Pancreas (tissue), 10 donors: ENCODE data around the gene FGF12. TPM values are rescaled to one million over a fixed set of nuclear protein-coding genes. Genes with fewer than 3 reads are reported as not detected.

Source experiments
- ATAC-seq, 4 donors: fragments of 200-7000 bp; cut with Tn5 transposase; one replicate each; pipeline versions ENCODE4 v1.8.0 to v1.9.1; 2020; ENCODE audit warnings: mild to moderate bottlenecking in 4 of 4, moderate library complexity in 4 of 4
- DNase-seq, 6 donors: peaks; one replicate each; pipeline ENCODE4 v3.0.0-alpha.2; 2020
- FAIRE-seq: peaks from 2 replicates; lab custom pipeline; 2012; peaks lifted over from hg19 to GRCh38; lab: Jason Lieb, UNC
- H3K27ac ChIP-seq, 4 donors: fragments of 200-600 bp; sonication (generic); 1 replicate in 3 of 4; 2 replicates in 1 of 4; pipeline versions ENCODE4 v1.5.0 to v1.8.0; 2020
- H3K27me3 ChIP-seq, 4 donors: fragments of 200-600 bp; one replicate each; pipeline ENCODE4 v1.8.0; 2021
- H3K36me3 ChIP-seq, 3 donors: fragments of 200-600 bp; sonication (generic) in 1 of 3; one replicate each; pipeline versions ENCODE4 v1.5.0 to v1.8.0; 2020 to 2021
- H3K4me1 ChIP-seq, 3 donors: fragments of 200-600 bp; one replicate each; pipeline ENCODE4 v1.8.0; 2021
- H3K4me3 ChIP-seq, 4 donors: fragments of 200-600 bp; sonication (generic) in 2 of 4; one replicate each; pipeline versions ENCODE4 v1.5.0 to v1.8.0; 2020 to 2021
- H3K9me3 ChIP-seq, 4 donors: fragments of 200-600 bp; one replicate each; pipeline ENCODE4 v1.8.0; 2021
- WGBS, 2 donors: extraction: QIAGEN DNeasy Blood & Tissue Kit; methylation state at CpG; one replicate each; pipeline ENCODE4 v1.1.7; 2013; 5-methylcytosine and 5-hydroxymethylcytosine counted together
- intact Hi-C, 3 donors: fragments of 100-400 bp; cut with DNase I; formaldehyde crosslinking; loops; one replicate each; pipeline versions ENCODE4 v1.11.1 to v1.14.2; 2022
- polyA plus RNA-seq, 2 donors: library from polyadenylated mRNA; stranded (reverse); fragments of 200-250 nt; gene quantifications; one replicate each; pipeline ENCODE4 v1.2.3, GENCODE V29; 2013
- total RNA-seq, 6 donors: library from RNA; stranded (reverse); fragmentation: NEBNext Ultra II Directional in 4 of 6; extraction: Animal tissue kit (Norgen Biotek cat#: 25700) in 4 of 6; gene quantifications; one replicate each; pipeline versions ENCODE4 v1.2.1 to v1.2.4, GENCODE V29; 2021 to 2023
- TF ChIP-seq, protein P1 (sequence below), 4 donors: fragments of 200-600 bp; sonication (generic) in 3 of 4; IDR thresholded peaks; one replicate each; pipeline versions ENCODE4 v1.5.0 to v1.8.0; 2021; ENCODE audit warnings: antibody characterized with exemption in 4 of 4
- donor health status: healthy with polysubstance abuse.
- donor health status: DM: no; HTN: no; CAD: no; lungs with moderate emphysema.
- donor health status: DM: no; HTN: no; CAD: no.
- donor health status: control.
- donor health status: control.
- donor health status: Bipolar disorder and iron deficiency.
- donor health status: DM: yes; HTN: yes; CAD: no.
- donor health status: DM: no; HTN: no; CAD: no.
- donor health status: DM: no; HTN: no; CAD: no.
- donor health status: DM: yes; HTN: yes; CAD: no.

The FGF12 gene
- total and polyA plus RNA-seq, 8 donors, result 3.6 to 8.6 (median 6.4) TPM

GRCh38 chr3:192277477-192277876 lies 449.9 kb downstream of the FGF12 start:
- 96 to 99% methylated on average over 9 of the region's 9 CpGs for WGBS, 2 donors
- H3K27ac ChIP-seq, result no peak overlapping the region
- no peak for DNase-seq
- no peak overlapping the region for H3K4me3 ChIP-seq
- H3K9me3 ChIP-seq, result no peaks in the 10 kb centered on the region
- no peak for FAIRE-seq
- H3K36me3 ChIP-seq, result no peaks in the 10 kb centered on the region
- peaks cover 0 to 8% (median 6%) of the 10 kb centered on the region in 3 donors for H3K4me1 ChIP-seq
- no peak for ATAC-seq
- intact Hi-C loops, result no loop called here
- no peaks in the 10 kb centered on the region for H3K27me3 ChIP-seq
- TF ChIP-seq, protein P1, sequence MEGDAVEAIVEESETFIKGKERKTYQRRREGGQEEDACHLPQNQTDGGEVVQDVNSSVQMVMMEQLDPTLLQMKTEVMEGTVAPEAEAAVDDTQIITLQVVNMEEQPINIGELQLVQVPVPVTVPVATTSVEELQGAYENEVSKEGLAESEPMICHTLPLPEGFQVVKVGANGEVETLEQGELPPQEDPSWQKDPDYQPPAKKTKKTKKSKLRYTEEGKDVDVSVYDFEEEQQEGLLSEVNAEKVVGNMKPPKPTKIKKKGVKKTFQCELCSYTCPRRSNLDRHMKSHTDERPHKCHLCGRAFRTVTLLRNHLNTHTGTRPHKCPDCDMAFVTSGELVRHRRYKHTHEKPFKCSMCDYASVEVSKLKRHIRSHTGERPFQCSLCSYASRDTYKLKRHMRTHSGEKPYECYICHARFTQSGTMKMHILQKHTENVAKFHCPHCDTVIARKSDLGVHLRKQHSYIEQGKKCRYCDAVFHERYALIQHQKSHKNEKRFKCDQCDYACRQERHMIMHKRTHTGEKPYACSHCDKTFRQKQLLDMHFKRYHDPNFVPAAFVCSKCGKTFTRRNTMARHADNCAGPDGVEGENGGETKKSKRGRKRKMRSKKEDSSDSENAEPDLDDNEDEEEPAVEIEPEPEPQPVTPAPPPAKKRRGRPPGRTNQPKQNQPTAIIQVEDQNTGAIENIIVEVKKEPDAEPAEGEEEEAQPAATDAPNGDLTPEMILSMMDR (IDR thresholded peaks at IDR 0.05), result no peak

DNA sequence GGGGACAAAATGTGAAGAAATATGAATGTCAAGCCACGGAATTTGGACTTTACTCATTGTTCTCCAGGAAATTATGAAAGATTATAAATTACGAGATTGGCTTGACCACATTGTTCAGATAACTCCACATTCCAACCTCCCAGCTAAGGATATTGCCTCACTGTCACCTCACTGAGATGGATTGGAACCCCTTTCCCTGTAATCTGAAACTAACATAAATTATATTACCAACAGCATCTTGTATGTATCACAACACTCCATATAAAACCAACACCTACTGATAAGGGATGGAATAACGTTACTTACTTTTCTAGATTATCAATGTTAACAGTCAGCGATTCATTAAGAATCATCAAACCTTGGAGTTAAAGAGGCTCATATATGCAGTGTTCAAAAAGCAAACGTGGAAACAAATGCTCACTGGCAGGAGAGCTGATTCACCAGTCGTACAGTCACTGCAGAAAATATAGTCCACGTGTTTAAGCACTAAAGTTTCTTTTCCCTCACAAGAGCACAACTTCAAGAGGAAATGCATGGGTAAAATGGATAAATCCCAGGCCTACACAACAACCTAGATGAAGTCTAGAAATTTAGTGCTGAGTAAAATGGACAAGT lies 451.5 kb downstream of the FGF12 start:
- no peak for ATAC-seq
- 58 to 60% methylated on average over 7 of the region's 7 CpGs for WGBS, 2 donors
- no peaks in the 10 kb centered on the region for H3K36me3 ChIP-seq
- no peak overlapping the region for H3K27ac ChIP-seq
- TF ChIP-seq, protein P1 (IDR thresholded peaks at IDR 0.05), result no peak
- intact Hi-C loops, result no loop called here
- H3K4me3 ChIP-seq, result no peak overlapping the region
- H3K9me3 ChIP-seq, result no peaks in the 10 kb centered on the region
- FAIRE-seq, result no peak
- no peak for DNase-seq
- H3K4me1 ChIP-seq, result peaks cover 0 to 8% (median 6%) of the 10 kb centered on the region in 3 donors
- no peaks in the 10 kb centered on the region for H3K27me3 ChIP-seq

DNA sequence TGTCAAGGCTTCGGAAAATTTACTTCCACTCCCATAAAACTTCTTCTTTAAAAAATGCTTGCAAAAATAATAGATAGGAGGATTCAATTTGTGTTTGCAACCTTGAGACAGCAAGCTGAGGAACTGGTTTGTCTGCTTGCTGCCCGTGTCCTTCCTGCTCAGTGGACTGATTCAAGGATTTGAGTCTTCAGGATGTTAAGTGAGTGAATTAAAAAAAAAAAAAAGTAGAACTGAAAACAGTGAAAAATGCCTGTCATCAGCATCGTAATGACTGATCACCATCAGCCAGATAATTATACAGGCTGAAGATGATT lies 453.7 kb downstream of the FGF12 start:
- Histone ChIP-seq H3K27me3 (no peaks in the 10 kb centered on the region), H3K27ac (no peak overlapping the region), H3K4me3 (no peak overlapping the region), H3K4me1 (peaks cover 0 to 8% (median 6%) of the 10 kb centered on the region in 3 donors), H3K9me3 (no peaks in the 10 kb centered on the region), H3K36me3 (no peaks in the 10 kb centered on the region)
- intact Hi-C loops, result no loop called here
- TF ChIP-seq, protein P1 (IDR thresholded peaks at IDR 0.05), result no peak
- FAIRE-seq (no peak), DNase-seq (peak in 1 of 6 donors; percentile 19), ATAC-seq (peak in 1 of 4 donors; percentile 46)
- WGBS, 2 donors, result 34 to 35% methylated on average over 3 of the region's 3 CpGs

GRCh38 chr3:192273001-192273696 lies 454.2 kb downstream of the FGF12 start:
- WGBS, 2 donors, result 78 to 82% methylated on average over 3 of the region's 3 CpGs
- Histone ChIP-seq H3K36me3 (no peaks in the 10 kb centered on the region), H3K27ac (no peak overlapping the region), H3K27me3 (no peaks in the 10 kb centered on the region), H3K9me3 (no peaks in the 10 kb centered on the region), H3K4me1 (peaks cover 0 to 8% (median 6%) of the 10 kb centered on the region in 3 donors), H3K4me3 (no peak overlapping the region)
- no peak for DNase-seq
- no peak for FAIRE-seq
- ATAC-seq, result no peak
- intact Hi-C loops, result no loop called here
- TF ChIP-seq, protein P1 (IDR thresholded peaks at IDR 0.05), result no peak

DNA sequence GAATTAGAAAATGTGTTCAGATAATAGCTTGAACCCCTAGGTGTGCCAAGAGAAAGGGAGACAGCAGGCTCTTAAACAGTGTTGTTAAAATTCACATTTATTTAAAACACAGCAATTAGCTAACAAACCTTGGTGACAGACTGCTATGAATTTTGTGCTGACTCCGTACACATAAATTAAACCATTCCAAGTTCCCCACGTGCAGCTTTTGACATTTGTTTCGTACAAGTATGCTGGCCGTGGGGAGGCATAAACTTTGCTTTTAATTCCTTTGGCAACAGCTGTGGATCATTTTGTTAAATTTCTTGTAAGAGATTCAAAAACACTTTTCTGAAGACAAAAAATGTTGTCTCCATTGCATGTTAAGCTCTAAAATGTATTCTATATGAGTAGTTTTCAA lies 465.3 kb downstream of the FGF12 start:
- H3K4me3 ChIP-seq, result no peak overlapping the region
- no peak overlapping the region for H3K27ac ChIP-seq
- intact Hi-C loops, result no loop called here
- DNase-seq (no peak), ATAC-seq (no peak), FAIRE-seq (no peak)
- H3K9me3 ChIP-seq, result no peaks in the 10 kb centered on the region
- no peaks in the 10 kb centered on the region for H3K27me3 ChIP-seq
- TF ChIP-seq, protein P1 (IDR thresholded peaks at IDR 0.05), result no peak
- H3K36me3 ChIP-seq, result no peaks in the 10 kb centered on the region
- no peaks in the 10 kb centered on the region for H3K4me1 ChIP-seq
- 84 to 87% methylated on average over 4 of the region's 4 CpGs for WGBS, 2 donors
